Endothelial cell of umbilical vein (primary cell): ENCODE data around the gene PUDP.
"Not testable (repeated sequence)": the region's sequence is repeated elsewhere in the genome, so short reads cannot be mapped to it uniquely, and the experiment has no call there.

Experiments
- CTCF ChIP-seq, 2 donors: IDR thresholded peaks; 1 replicate in 1 of 2; 2 replicates in 1 of 2; pipeline ENCODE4 v1.5.1; 2011; ENCODE audit warnings: low read length in 2 of 2, mild to moderate bottlenecking in 2 of 2, moderate library complexity in 2 of 2, control low read depth in 1 of 2, inconsistent platforms in 1 of 2, low read depth in 1 of 2; ENCODE audit not compliant: insufficient read depth in 1 of 2; ENCODE audit errors: extremely low read depth in 1 of 2
- POLR2AphosphoS5 ChIP-seq: IDR thresholded peaks from 2 replicates; pipeline ENCODE4 v1.6.1; 2012; ENCODE audit warnings: low read depth, mild to moderate bottlenecking, control low read depth, low read length, moderate library complexity; ENCODE audit not compliant: insufficient read depth

GRCh38 chrX:7007328-7007727 lies 140.6 kb downstream of the PUDP start:
- not testable (repeated sequence) for TF ChIP-seq POLR2AphosphoS5; CTCF (IDR thresholded peaks at IDR 0.05; ENCODE audit: extremely low read depth in 1 of 2, insufficient read depth in 1 of 2, low read depth in 1 of 2, low read length in 2 of 2)
